Left cardiac atrium (tissue), 4 donors: ENCODE data around the gene KRTAP6-3. TPM values are rescaled to one million over a fixed set of nuclear protein-coding genes. Genes with fewer than 3 reads are reported as not detected.

ENCODE experiments used
- ATAC-seq, 2 donors: fragments of 200-7000 bp; cut with Tn5 transposase; one replicate each; pipeline ENCODE4 v1.9.1; 2020; ENCODE audit warnings: mild to moderate bottlenecking in 2 of 2, moderate library complexity in 2 of 2
- DNase-seq: peaks from one replicate; pipeline ENCODE4 v3.0.0-alpha.2; 2020
- intact Hi-C, 2 donors: fragments of 100-400 bp; cut with DNase I; formaldehyde crosslinking; loops; one replicate each; pipeline versions ENCODE4 v1.14.1 to v1.15.1; 2022 to 2023
- long read RNA-seq: library from polyadenylated mRNA; unstranded; transcript quantifications from one replicate; pipeline ENCODE4 v2.0.0, GENCODE V29; 2021
- total RNA-seq, 2 donors: library from RNA; stranded (reverse); fragmentation: NEBNext Ultra II Directional; extraction: Animal tissue kit (Norgen Biotek cat#: 25700); gene quantifications; one replicate each; pipeline ENCODE4 v1.2.1, GENCODE V29; 2021
- donor health status: DM: no; HTN: yes; CAD: no.
- donor health status: DM: no; HTN: yes; CAD: no; lungs with severe emphysema.
- donor health status: DM: yes; HTN: yes; CAD: no.
- donor health status: Dilated cardiomyopathy.

Gene KRTAP6-3, protein sequence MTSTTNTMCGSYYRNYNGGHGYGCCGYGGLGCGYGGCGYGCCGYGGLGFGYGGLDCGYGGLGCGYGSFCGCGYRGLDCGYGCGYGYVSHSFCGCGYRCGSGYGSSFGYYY
- not detected for total RNA-seq
- long read RNA-seq = 0 reads

DNA sequence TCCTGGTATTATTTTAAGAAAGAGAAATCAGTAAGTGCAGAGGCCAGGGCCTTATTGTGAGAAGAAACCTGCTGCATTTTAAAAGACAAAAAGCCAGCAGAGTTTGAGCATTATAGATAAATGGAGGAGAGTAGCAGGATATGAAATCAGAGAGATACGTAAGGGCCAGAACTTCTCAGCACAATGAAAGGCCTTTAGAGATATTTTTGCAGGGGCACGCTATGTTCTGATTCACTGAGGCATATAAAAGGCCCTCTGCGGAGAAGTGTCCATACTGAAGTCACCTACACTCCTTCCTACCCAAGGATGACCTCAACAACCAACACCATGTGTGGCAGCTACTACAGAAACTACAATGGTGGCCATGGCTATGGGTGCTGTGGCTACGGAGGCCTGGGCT lies at the start of gene KRTAP6-3:
Gene KRTAP6-3, plus strand, starts transcription at position 301 of the 400 bp plus-strand sequence. Its CDS starts 6 bp downstream, at position 307.
- DNase-seq (no peak), ATAC-seq (no peak)
- intact Hi-C loops = no loop called here

DNA sequence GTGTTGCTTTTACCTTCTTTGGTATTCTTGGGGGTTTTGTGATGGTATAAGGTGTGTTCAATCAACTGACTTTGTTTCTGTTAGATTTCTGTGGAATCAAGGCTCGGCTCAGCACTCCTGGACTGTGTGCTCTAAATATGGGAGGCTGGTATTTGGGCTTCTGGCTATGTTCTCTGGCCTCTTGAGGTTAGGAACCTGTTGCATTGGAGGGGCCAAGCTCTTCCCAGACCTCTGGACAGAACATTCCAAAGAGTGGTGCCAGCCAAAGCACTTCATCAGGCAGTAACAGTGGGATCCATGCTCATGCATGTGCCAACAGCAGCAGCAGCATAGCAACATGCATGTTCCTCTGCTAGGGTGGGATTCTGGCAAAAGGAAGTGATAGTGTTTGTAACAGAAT lies 39.5 kb upstream of the KRTAP6-3 start:
- ATAC-seq (no peak), DNase-seq (no peak)
- intact Hi-C loops = no loop called here

DNA sequence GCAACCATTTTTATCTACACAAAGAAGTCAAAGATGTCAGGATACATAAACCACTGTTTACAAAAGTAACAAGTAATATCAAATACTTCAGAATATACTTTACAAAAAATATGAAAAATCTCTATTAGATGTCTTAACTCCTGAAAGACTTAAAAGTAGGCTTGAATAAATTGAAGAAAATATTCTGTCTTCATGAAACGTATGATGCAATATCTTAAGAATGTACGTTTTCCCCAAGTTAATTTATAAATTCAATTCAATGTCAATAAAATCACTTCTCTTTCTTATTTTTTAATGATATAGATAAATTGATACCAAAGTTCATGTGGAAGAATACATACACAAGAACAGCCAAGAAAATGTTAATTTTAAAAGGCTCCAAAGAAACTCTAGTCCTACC lies 37.1 kb upstream of the KRTAP6-3 start:
- DNase-seq (no peak), ATAC-seq (no peak)
- intact Hi-C loops = no loop called here

DNA sequence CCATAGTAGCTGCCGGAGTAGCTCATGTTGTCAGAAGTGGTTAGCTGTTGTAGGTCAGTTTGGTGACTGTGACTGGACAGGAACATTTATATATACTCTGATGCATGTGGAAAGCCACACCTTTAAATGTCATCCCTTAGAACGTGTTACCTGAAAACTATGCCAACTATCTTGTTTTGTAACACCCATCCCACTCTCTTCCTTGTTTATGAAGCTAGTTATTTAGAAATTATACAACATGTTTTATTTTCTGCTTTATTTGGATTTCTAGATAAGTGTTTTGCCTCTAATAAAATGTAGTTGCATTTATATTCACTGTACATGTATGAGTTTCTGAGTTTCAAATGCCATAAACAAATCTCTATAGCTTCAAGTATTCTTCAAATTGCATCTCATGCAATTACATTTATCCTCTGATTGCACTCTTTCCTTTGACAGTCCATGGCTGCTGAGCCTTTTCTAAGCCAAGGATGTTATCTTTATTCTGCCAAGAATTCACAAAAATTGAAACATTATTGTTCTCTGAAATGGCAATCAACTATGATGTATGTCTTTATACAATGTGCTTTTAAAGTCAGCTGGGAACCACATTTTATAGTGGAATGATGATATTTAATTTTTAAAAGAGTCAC lies 30.9 kb upstream of the KRTAP6-3 start, which contains the start of gene KRTAP19-7:
Gene KRTAP19-7, minus strand, starts transcription at position 51 of the 632 bp plus-strand sequence. Its CDS starts 25 bp downstream, at position 26.
- DNase-seq (no peak), ATAC-seq (no peak)
- intact Hi-C loops = no loop called here

DNA sequence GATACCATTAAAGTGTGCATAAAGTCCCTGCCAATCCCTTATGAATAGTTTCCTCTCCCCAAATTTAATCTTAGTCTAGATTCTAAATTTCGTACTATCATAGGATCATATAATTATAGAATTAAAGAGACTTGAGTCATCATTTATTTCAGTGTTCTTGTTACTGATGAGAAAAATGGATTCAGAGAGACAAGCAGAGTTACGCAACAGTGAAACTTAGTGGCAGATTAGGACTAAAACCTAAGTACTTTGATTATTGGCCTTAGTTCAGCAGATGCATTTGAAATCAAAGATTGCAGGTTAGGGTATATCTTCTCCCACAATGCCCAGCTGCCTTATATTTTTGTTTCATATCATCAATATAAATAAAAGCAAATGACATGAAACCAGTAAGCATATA lies 30.3 kb upstream of the KRTAP6-3 start:
- DNase-seq = no peak
- intact Hi-C loops = no loop called here
- no peak for ATAC-seq

DNA sequence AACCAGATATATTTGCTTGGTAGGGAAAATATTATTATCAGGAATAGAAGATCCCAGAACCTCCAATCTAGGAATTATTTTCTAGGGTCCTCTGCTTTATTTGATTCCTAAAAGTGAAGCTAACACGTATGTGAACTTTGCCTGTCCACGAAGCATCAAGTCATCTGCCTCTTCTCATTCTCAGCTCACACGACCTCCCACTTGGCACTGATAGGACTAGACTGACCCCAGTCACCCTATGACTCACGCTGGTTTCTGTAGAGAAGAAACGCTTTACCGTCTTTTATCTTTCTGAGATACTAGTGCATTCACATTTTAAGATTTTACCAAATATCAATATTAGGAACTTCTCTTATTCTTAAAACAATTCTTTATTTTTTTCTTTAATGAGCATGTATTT lies 29.2 kb upstream of the KRTAP6-3 start:
- no peak for DNase-seq
- intact Hi-C loops = no loop called here
- peak; percentile 72 to 81 for ATAC-seq

DNA sequence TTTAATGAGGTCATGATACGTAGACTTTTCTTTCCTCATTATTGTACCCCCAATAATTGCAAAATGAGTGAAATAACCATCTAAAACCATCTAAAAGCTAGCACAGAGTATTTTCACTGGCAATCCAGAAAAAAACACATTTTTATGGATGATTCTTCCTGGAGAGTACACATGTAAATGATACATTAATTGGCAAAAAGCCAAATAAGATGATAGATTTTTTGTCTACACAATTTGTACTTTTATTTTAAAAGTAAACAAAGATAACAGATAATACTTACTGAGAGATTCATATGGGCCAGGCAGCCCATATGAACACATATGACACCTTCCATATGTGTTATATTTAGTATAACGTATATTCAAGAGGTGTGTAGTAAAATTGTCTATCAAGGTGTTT lies 28.6 kb upstream of the KRTAP6-3 start:
- ATAC-seq = no peak

DNA sequence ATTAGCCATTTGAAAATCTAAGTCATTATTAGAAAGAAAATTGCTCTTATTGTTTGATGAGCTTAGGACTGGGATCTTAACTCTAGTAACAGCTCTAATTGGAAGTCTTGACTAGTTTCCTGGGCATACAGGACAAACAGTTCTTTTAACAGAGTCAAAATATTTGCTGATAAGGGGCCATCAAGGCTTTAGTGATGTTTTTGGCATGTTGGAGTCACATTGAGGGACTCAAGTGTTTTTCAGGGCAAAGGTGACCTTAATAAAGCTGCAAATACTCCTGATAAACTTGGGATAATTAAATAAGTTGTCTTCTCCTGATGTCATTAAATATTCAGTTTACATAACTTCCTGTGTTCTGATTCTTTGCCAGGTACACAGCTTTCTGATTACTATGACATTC lies 24.6 kb upstream of the KRTAP6-3 start:
- intact Hi-C loops = loop anchor here in 1 of 2 donors (5.0 kb wide), 1 partner anchor 90 kb away; no protein-coding TSS in a partner anchor
- ATAC-seq = peak in 1 of 2 donors; percentile 29

More for the DNA sequence above, 28.6 kb upstream of the KRTAP6-3 start:
- DNase-seq = no peak
- intact Hi-C loops = no loop called here

DNA sequence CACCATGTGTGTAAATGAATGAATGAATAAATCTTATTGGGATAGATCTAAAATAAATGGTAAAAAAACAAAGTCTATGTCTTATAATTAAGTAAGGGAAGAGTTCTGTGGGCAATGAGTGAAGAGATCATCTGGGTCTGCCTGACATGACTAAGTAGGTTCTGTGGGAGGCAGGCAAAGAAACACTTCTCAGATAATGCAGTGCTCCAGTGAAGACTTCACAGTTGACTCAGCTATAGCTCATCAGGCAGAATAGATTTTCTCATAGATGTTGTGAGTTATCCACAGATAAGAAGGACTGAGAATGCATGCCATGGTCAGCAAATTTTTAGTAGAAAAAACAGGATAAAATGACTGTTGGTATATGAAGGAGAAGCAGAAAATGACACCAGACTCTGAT lies 14.5 kb upstream of the KRTAP6-3 start:
- DNase-seq (no peak), ATAC-seq (peak in 1 of 2 donors; percentile 83)
- intact Hi-C loops = no loop called here

More for the DNA sequence above, 24.6 kb upstream of the KRTAP6-3 start:
- DNase-seq = no peak

DNA sequence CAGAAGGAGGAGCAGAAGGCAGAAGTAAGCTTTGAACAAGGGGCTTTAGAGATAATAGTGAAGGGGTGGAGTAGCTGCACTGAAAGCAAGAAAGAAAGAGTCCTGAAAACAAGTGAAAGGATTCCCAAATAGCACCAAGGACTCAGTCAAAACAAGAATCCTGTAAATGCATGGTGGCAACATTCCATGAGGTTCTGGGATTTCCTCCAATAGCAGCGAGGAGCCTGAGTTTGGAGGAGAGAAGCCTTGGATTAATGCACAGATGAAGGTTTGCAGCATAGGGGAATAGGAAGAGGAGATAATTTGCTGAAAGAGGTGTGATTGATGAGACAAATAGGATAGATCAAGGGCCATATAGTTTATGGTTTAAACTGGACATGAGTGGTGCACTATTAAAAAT lies 12.9 kb upstream of the KRTAP6-3 start:
- ATAC-seq = no peak
- DNase-seq = no peak
- intact Hi-C loops = no loop called here

DNA sequence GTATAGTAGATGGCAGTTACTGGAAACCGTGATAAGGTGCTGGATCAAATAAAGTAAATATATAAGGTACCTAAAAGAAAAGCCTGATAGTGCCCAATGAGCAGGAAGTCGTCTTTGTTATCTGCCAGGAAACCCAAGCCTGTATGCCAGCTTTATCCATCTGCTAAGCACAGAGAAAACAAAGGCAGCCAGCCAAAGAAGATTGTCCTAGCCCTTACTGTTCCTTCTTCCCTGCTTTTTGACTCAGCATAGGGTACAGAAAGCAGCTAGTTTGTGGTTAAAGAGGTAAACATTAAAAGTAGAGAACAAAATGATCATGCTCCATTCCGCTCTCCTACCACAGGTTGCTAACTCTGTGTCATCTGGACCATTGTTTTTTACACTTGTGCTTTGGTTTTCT lies 12.1 kb upstream of the KRTAP6-3 start:
- intact Hi-C loops = no loop called here
- no peak for ATAC-seq
- DNase-seq = no peak

DNA sequence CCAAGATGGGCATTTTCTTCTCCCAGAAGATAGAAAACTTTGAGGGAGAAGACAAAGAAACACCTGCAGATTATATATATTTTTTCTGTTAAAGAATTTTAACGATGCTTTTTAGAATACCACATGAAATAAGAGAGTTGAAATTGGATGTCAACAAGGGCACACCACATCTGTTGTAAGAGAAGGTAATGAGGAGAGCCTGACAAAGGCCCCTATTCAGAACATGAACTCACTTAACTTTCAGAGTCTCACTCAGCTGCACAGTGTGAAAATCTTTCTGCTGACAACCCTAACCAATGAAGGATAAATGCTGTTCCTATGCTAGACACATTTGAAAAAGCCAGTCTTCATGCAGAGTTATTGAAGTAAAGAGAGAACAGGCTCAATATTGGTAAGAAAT lies 9.4 kb upstream of the KRTAP6-3 start:
- DNase-seq (no peak), ATAC-seq (no peak)
- intact Hi-C loops = no loop called here

DNA sequence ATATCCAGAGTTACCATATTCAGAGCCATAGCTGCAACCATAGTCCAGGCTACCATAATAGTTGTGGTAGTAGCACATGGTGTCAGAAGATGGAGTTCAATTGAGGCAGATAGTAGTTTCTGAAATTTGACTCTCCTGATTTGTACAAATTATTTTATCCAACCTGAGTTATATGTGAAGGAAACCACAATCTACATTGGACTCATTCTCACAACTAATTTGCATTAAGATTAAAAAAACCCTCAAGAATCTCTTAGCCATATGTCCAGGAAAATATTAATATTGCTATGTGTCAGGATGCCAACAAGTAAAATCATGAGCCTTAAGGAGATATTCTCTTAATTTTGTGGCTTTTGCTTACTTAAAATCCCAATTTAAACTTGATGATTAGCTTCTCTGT lies 1.9 kb upstream of the KRTAP6-3 start, which contains the start of gene KRTAP22-2:
Gene KRTAP22-2, minus strand, starts transcription at position 101 of the 400 bp plus-strand sequence.
- DNase-seq = no peak
- intact Hi-C loops = no loop called here
- no peak for ATAC-seq

DNA sequence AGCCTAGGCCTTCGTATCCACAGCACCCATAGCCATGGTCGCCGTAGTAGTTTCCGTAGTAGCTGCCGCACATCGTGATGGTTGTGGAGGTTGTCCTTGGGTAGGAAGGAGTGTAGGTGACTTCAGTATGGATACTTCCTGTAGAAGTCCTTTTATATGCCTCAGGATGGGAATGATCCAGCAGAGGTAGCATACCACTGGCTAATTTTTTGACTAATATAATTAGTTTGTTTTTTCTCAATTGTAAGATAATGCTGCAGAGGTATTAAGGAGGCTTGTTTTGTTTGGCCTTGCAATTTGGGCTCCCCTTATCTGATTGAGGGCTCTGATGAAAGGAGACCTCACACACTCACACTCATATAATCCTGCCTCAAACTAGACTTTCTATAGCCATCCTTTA lies 6.6 kb downstream of the KRTAP6-3 start, which contains the start of gene KRTAP6-2:
Gene KRTAP6-2, minus strand, starts transcription at position 101 of the 400 bp plus-strand sequence. Its CDS starts 28 bp downstream, at position 73.
- intact Hi-C loops = no loop called here
- no peak for ATAC-seq
- no peak for DNase-seq

DNA sequence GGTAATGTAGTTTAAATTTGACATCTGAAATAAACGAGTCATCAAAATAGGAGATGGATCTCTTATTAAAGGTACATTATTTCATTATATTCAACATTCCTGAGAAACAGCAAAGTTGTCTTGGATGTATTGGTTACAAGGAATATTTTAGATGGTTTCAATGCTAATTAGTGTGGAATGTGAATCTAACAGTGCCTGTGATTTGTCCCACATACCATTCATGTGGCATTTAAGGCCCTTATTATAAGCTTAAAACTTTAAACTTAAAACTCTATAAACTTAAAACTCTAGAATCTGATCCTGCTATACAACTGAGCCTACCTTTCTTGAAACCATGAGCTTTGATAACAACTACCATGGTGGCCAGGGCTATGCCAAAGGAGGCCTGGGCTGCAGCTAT lies 8.5 kb downstream of the KRTAP6-3 start, which contains the start of gene KRTAP22-1:
Gene KRTAP22-1, plus strand, starts transcription at position 301 of the 400 bp plus-strand sequence.
- DNase-seq = no peak
- no peak for ATAC-seq
- intact Hi-C loops = no loop called here

DNA sequence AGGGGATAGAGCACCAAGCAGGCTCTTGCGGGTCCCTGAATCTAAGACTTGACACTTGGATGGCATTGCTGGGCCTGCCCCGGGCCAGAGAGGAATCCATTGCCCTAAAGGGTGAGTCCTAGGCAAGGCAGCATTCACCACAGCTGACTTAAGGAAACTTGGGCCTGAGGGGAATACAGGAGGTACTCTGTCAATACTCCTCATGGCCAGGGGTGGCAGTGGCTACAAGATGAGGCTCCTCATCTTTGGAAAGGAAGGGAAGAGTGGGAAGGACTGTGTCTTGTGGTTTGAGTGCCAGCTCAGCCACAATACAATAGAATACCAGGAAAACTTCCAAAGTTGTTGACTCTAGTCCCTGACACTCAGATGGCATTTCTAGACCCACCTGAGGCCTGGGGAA lies 13.7 kb downstream of the KRTAP6-3 start:
- intact Hi-C loops = no loop called here
- no peak for DNase-seq
- ATAC-seq = no peak

DNA sequence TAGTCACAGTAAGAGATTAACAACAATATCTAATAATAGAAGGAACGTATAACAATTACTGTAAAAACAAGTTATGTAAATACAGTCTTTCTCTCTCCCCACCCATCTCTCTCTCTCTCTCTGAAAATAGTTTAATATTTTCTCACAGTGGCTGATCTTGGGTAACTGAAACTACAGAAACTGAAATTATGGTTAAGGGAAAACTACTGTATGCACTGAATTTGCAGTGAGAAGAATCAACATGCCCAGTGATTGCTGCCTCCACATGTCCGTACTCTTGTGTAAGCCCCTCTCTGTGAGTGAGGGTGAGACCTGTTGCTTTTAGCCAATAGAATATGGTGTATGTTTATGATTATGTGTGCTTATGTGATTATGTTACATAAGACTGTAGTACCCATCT lies 19.9 kb downstream of the KRTAP6-3 start:
- ATAC-seq = no peak
- intact Hi-C loops = no loop called here
- DNase-seq = no peak

DNA sequence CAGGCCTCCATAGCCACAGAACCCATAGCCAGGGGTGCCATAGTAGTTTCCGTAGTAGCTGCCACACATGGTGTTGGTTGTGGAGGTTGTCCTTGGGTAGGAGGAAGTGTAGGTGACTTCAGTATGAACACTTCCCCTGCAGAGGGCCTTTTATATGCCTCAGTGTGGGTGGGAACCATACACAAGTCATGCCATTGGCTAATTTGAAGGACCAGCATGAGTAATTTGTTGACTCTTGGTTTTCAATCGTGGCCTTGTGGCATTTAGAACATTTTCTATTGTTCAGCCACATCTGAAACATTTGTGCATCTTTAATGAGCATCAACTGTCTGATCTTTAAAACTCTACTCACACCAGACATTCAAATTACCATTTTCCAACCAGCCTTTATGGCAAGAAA lies 21.6 kb downstream of the KRTAP6-3 start, which contains the start of gene KRTAP6-1:
Gene KRTAP6-1, minus strand, starts transcription at position 95 of the 400 bp plus-strand sequence. Its CDS starts 26 bp downstream, at position 69.
- ATAC-seq (no peak), DNase-seq (no peak)
- intact Hi-C loops = no loop called here

DNA sequence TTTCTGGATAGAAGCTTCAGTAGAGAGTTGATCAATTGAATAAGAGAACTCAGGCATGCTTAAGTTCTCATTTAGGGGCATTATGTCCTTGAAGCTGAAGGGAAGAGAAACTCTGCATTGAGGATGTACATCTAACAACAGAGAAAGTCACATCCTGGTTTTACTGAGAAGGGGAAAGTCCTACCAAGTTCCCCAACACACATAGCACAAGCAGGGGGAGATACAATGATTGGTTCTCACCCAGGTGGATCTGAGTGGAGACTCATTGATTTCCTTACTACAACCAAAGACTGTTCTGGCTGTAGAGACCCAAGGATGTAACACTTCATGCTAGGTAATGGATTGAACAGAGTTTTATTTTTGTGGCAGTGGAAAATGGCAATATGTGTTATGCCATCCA lies 23.0 kb downstream of the KRTAP6-3 start:
- no peak for ATAC-seq
- no peak for DNase-seq
- intact Hi-C loops = no loop called here

DNA sequence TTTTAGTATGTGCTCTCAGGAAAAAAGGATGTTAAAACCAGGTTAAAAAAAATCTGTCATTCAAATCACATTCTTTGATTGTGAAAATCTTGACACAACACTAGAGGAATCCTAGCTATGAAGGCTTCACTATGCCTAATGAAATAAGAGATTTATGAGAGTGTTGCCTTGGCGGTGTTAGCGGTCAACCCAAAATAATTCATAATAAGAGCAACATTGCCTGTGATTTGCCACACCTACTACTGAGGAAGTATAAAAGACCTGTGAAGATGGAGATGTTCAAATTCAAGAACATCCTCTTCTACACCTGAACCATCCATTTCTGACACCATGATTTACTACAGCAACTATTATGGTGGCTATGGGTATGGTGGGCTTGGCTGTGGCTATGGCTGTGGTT lies 23.9 kb downstream of the KRTAP6-3 start, which contains the start of gene KRTAP20-1:
Gene KRTAP20-1, plus strand, starts transcription at position 301 of the 400 bp plus-strand sequence. Its CDS starts 30 bp downstream, at position 331.
- intact Hi-C loops = no loop called here
- DNase-seq = no peak
- ATAC-seq = no peak

DNA sequence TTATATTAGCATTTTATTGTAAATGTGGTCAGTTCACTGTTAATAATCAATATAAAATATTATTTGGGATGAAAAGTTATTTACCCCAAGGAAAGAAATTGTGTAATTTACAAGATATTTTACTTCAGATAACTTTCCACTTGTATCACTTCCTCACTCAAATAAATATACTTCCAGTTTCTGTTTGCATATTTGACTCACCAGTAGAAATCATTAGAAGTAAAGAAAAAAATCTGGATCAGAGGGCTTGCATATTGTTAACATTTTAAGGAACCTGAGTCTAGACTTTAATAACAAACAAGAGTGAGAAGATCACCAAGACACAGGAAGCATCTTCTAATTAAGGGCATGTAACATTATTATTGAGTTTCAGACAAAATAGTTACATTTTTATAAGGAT lies 27.8 kb downstream of the KRTAP6-3 start:
- DNase-seq (no peak), ATAC-seq (no peak)
- intact Hi-C loops = no loop called here
